ENCODE measurements around the gene SOCS1. TPM values are rescaled to one million over a fixed set of nuclear protein-coding genes. Genes with fewer than 3 reads are reported as not detected.

SOCS1 gene
- total RNA-seq, 1 experiment from 2014 or later = 1.4 TPM

DNA sequence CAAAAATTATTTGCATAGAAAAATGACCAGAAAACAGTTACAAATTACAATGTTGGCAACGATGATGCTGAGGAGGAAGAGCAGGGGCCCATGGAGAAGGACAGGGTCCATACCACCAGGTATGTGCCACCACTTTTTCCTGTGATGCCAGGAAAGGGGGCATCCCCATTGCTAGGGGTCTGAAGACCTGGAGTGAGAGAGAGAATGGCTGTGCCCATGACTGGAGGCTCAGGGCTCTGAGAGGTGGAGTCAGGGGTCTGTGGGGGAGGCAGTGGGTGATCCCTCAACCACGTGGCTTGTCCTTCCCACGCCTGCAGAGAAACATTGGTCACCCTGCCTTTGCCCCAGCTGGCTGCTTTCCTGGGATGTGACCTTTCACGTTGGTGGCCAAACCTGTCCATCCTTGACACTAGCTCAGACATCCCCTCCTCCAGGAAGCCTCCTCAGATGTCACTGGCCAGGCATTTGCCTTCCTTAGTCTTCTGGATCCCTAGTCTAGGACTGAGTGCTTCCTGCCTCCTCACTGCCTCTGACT lies 51.4 kb downstream of the SOCS1 start:
- H3K27ac Mint-ChIP-seq (ENCODE audit: low read depth, unreplicated experiment) = no peak overlapping the region
- H3K4me3 Mint-ChIP-seq (ENCODE audit: unreplicated experiment) = no peak overlapping the region
- DNase-seq (ENCODE audit: unreplicated experiment) = no peak
- H3K9me3 Mint-ChIP-seq (ENCODE audit: unreplicated experiment) = no peaks in the 10 kb centered on the region
- TF ChIP-seq, protein P1, sequence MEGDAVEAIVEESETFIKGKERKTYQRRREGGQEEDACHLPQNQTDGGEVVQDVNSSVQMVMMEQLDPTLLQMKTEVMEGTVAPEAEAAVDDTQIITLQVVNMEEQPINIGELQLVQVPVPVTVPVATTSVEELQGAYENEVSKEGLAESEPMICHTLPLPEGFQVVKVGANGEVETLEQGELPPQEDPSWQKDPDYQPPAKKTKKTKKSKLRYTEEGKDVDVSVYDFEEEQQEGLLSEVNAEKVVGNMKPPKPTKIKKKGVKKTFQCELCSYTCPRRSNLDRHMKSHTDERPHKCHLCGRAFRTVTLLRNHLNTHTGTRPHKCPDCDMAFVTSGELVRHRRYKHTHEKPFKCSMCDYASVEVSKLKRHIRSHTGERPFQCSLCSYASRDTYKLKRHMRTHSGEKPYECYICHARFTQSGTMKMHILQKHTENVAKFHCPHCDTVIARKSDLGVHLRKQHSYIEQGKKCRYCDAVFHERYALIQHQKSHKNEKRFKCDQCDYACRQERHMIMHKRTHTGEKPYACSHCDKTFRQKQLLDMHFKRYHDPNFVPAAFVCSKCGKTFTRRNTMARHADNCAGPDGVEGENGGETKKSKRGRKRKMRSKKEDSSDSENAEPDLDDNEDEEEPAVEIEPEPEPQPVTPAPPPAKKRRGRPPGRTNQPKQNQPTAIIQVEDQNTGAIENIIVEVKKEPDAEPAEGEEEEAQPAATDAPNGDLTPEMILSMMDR (IDR thresholded peaks at IDR 0.05; ENCODE audit: unreplicated experiment) = no peak
- no peaks in the 10 kb centered on the region for H3K36me3 Mint-ChIP-seq (ENCODE audit: insufficient read depth, unreplicated experiment)
- POLR2A ChIA-PET = no interaction called here
- H3K4me1 Mint-ChIP-seq (ENCODE audit: insufficient read depth, unreplicated experiment) = peaks cover 26% of the 10 kb centered on the region
- no TSS peak for BruUV-seq (replicated peaks)
- intact Hi-C loops (cut with micrococcal nuclease) = loop anchor here (5.0 kb wide), 2 partner anchors 53 to 67 kb away; partner anchors contain the start of gene SOCS1
- CTCF ChIA-PET = interaction anchor here (0.6 to 0.7 kb wide), 2 partner anchors 10 to 12 kb away, joined by 3 to 4 read pairs; no protein-coding TSS in a partner anchor
- no peaks in the 10 kb centered on the region for H3K27me3 Mint-ChIP-seq (ENCODE audit: insufficient read depth, unreplicated experiment)

Other genes starting within 250 kb of the SOCS1 start
- not detected in 2 replicates for gene TNP2, start 13.1 kb upstream of the SOCS1 start, total RNA-seq (2022)
- not detected in 2 replicates for gene PRM3, start 17.4 kb upstream of the SOCS1 start, total RNA-seq (2022)
- not detected in 2 replicates for gene PRM2, start 20.3 kb upstream of the SOCS1 start, total RNA-seq (2022)
- not detected in 2 replicates for gene PRM1, start 25.1 kb upstream of the SOCS1 start, total RNA-seq (2022)
- 5.8 and 6.6 TPM in 2 replicates for gene RMI2, start 89.3 kb upstream of the SOCS1 start, total RNA-seq (2022)

All from MCF 10A (cell line).